A204.1 (cell line): Measurements from ENCODE around the gene CALY.
"Not testable (repeated sequence)": the region's sequence is repeated elsewhere in the genome, so short reads cannot be mapped to it uniquely, and the experiment has no call there.

ENCODE experiments used
- FAIRE-seq: peaks from 2 replicates; lab custom pipeline; 2012; peaks lifted over from hg19 to GRCh38; lab: Jason Lieb, UNC

The CALY gene, protein sequence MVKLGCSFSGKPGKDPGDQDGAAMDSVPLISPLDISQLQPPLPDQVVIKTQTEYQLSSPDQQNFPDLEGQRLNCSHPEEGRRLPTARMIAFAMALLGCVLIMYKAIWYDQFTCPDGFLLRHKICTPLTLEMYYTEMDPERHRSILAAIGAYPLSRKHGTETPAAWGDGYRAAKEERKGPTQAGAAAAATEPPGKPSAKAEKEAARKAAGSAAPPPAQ

DNA sequence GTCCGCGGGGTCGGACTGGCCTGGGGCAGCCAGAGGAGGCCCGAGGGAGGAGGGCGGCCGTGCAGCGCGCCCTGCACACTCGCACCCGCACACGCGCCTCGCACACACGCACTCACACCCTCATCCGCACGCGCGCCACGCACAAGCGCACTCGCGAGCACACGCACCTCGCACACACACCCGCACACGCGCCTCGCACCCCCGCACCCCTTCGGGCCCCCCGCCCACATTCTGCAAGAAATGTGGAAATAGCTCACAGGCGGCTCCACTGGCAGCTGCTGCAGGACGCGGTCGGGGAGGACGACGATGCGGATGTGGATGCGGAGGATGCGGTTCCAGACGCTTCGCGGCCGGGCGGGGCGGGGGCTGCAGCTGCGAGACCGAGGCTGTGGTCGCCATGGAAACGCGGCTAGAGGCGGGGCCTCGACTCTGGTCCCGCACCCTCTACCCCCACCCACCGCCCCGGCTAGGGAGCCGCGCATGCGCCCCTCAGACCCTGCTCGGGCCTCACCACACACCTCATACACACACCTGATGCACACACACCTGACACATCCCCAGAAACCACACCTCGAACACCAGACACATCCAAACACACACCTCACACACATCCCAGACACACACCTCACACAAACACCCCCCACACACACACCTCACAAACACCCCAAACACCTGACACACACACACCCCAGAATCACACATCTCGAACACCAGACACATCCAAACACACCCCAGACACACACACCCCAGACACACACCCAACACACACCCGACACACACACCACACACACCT lies at the start of gene CALY:
CALY (minus strand) TSS at position 320 of the 793 bp plus-strand sequence. CDS start 7,907 bp downstream, outside the sequence.
- FAIRE-seq = no peak

DNA sequence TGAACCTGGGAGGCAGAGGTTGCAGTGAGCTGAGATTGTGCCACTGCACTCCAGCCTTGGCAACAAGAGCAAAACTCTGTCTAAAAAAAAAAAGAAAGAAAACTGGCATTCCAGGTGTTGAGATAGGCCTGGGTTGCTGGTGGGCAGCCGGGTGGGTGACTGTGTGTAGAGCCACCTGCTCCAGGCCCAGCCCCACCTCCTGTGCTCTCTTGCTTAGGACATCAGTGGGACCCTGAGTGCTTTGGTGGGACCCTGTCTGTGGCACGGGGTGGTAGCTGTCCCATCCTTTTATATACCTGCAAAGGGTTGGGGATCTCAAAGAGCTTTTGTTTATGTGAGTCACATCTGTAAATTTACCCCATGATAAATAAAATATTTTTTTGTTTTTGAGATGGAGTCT lies 48.5 kb upstream of the CALY start:
- FAIRE-seq = no peak

DNA sequence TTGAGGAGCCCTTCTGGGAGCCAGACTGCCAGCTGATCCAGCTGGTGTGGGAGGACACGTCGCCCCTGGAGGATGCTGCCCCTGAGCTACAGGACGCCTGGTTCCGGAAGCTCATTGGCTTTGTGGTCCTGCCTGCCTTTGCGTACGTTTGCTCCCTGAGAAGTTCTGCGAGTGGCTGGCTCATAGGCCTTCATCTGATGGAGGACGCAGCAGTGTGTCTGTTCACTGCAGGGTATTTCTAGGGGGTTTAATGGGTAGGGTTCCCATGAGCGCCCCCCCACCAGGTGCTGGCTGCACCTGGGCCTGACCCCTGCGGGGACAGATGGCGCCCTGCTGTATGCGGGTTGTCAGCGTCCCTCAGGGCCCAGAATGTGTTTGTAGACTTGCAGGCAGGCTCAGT lies 47.4 kb upstream of the CALY start:
- no peak for FAIRE-seq

DNA sequence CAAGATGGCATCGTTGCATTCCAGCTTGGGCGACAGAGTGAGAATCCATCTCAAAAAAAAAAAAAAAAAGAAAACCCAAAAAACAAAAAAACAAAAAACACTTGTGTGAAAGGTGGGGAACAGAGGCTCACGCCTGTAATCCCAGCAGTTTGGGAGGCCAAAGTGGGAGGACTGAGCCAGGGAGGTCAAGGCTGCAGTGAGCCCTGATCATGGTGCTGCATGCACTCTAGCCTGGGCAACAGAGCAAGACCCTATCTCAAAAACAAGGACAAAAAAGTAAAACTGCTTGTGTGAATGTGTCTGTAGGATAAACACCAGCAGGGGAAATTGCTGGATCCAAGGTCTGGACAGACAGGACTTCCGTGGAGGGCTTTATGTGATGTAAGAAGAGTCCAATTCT lies 46.9 kb upstream of the CALY start:
- no peak for FAIRE-seq

DNA sequence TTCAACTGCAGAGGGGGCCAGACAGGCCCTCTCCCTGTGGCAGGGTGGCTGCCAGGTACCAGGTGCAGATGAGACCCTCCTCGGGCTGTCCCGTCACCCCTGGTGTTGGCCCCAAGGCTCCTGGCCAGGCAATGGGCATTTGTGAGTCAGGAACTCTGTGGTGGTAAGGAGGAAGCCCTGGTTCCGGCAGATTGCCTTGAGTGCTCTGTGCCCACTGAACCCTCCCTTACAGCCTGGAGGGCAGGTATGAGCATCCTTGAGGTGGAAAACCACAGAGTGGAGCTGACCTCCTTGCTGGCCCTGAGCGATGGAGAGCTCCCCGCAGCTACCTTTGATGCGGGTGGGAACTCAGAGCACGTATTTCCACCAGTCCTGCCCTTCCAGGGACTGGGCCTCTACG lies 44.3 kb upstream of the CALY start:
- no peak for FAIRE-seq

DNA sequence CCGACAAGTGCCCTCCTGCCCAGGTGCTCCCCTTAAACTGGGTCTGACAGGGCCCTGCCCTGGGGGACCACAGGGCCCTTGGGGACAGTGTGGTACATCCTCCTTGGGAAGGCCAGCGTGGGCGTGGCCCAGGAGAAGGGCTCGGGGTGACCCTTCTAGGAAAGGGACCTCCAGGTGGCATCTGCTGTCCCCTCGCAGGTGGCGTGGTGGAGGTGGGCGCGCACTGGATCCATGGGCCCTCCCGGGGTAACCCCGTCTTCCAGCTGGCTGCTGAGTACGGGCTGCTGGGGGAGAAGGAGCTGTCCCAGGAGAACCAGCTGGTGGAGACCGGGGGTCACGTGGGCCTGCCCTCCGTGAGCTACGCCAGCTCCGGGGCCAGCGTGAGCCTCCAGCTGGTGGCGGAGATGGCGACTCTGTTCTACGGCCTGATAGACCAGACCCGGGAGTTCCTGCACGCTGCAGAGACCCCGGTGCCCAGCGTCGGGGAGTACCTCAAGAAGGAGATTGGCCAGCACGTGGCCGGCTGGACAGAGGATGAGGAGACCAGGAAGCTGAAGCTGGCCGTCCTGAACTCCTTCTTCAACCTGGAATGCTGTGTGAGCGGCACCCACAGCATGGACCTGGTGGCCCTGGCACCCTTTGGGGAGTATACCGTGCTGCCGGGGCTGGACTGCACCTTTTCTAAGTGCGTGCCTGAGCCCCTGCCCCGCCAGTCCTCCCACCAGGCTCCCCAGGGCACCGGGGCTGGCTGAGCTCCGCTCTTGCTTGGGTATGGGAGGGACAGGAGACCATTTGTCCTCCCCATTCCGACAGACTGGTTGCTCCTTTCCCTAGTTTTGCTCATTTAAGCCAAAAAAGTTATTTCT lies 43.3 kb upstream of the CALY start:
- FAIRE-seq = no peak

DNA sequence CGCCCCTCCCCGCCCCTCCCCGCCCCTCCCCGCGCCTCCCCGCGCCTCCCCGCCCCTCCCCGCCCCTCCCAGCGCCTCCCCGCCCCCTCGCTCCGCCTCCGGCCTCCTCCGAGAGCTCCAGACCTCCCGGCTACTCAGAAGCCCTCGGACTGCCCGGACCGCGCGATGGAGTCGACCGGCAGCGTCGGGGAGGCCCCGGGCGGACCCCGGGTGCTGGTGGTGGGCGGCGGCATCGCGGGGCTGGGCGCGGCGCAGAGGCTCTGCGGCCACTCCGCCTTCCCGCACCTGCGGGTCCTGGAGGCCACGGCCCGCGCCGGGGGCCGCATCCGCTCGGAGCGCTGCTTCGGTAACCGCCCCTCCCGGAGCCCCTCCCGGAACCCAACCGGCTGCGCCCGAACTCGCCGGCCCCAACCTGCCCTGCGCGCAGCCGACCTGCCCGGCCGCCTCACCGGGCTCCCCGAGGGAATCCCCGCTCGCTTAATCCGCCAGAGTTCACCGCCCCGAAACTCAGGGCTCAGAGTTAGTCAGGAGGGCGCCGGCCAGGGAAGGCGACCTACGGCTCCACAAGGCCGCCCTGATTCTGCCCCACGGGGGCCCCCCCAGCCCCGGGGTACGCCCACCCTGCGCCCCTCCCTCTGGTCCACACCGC lies 42.6 kb upstream of the CALY start, which contains the start of gene PAOX:
PAOX (plus strand) TSS at position 111 of the 649 bp plus-strand sequence; CDS start at position 166, 55 bp downstream.
- FAIRE-seq = no peak

DNA sequence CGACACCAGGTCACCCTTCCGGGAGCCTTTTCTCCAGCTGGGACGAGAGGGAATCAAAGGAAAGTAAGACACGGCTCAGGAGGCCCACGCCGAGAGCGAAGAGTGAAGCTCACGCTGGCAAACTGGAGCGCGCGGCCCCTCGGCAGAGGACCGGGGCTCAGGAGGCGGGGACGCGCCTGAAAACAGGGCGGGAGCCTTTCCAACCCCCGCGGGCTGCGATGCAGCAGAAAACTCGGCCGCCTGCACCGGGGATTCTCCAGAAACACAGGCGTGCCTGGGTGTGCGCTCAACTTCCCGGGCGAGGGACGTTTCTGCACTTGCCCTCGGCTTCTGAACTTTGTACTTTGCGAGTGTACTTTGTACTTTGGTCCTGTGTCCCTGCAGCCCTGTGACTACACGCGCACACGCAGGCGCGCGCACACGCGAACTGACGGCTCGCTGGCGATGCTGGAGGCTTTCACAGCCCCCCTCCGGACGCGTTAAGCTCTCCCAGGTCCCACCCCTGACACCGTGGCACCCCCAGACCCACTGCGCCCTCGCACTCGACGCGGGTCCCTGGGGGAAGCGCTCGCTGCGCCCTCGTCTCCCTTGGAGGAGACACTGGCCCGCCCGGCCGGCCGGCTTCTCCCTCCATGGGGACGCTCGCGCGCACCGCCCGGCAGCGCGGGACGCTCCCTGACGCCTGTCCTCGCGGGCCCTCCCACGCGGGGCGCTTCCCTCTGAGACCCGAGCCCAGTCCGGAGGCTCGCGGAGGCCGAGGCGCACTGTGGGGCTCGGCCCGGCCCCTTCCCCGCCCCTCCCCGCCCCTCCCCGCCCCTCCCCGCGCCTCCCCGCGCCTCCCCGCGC lies 41.8 kb upstream of the CALY start:
- FAIRE-seq = no peak

DNA sequence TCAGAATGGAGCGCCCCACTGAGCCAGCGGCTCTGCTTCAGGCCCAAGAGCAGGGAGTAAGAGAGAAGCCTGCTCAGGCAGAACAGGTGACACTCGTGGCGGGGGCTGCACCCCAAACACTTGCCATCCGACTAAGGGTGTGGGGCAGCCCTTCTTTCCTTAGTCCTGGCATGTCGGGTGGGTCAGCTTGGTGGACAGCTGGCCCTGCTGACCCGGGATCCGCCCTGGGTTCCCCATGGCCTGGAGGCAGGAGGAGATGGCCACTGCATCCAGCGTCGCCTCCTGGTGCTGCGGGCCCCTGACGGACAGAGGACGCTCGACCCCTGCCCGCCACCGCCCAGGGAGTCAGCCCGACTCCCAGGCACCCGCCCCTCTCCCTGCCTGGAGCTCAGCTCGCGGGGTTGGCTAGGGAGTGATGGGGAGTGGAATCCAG lies 41.1 kb upstream of the CALY start:
- no peak for FAIRE-seq

DNA sequence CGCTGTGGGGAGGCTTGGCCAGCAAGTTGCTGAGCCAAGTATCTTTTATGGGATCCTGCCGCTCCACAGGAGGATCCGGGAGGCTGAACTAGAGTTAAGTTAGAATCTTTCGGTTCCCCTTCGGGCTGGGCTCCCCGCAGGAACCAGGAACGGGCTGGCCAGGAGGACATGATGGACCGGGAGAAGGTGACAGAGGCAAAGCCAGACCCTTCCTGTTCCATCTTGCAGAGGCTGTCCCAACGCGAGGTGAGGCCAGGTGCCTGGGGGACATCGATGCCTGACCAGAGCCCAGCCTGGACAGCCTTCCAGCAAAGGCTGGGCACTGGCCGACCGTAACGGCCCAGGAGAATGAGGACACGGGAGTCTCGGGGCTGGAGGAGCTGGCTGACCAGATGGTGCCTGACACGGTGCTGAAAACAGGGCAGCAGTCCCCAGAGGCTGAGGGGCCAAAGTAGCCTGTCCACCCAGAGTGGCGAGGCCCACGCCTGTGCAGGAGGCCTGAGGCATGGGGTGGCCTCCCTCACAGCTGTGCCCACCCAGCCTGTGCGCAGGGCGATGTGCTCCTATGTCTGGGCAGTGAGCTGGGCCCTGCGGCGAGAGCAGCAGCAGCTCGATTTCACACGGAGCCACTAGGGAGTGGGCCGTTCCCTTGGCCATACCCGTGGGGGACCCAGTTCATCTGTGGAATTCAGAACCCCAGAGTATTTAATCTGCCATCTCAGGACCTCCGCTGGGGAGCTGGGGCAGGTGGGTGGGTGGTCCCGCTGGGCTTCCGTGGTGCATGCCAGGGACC lies 40.5 kb upstream of the CALY start:
- no peak for FAIRE-seq

DNA sequence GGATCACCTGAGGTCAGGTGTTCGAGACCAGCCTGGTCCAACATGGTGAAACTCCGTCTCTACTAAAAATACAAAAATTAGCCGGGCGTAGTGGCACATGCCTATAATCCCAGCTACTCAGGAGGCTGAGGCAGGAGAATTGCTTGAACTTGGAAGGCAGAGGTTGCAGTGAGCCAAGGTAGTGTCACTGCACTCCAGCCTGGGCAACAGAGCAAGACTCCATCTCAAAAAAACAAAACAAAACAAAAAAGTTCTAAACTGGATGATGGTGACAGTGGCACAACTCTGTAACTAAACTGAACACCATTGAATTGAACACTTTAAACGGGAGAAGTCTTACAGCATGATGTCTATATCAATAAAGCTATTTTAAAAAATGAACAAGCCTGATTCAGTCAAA lies 39.5 kb upstream of the CALY start:
- FAIRE-seq = not testable (repeated sequence)

DNA sequence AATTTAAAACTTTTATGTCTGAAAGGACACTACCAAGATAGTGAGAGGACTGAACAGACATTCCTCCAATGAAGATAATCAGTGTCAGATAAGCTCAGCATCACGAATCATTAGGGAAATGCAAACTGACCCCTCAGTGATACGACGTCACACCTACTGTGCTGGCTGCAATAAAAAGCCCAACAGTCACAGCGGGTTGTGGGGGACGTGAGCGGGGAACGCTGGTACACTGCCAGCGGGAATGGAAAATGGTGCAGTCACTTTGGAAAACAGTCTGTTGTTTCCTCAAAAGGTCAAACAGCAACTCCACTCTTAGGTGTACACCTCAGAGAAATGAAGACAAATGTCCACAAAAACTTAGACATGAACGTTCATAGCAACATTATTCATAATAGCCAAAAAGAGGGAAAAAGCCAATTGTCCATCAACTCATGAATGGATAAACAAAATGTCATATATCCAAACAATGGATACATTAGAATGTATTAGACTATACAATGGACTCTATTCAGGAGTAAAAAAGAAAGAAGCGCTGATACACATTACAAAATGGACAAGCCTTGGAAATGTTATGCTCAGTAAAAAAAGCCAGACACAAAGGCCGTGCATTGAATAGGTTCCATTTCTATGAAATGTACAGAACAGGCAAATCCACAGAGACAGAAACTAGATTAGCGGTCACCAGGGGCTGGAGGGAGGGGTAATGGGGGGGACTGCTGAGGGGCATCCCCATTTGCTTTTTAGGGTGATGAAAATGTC lies 38.8 kb upstream of the CALY start:
- no peak for FAIRE-seq

DNA sequence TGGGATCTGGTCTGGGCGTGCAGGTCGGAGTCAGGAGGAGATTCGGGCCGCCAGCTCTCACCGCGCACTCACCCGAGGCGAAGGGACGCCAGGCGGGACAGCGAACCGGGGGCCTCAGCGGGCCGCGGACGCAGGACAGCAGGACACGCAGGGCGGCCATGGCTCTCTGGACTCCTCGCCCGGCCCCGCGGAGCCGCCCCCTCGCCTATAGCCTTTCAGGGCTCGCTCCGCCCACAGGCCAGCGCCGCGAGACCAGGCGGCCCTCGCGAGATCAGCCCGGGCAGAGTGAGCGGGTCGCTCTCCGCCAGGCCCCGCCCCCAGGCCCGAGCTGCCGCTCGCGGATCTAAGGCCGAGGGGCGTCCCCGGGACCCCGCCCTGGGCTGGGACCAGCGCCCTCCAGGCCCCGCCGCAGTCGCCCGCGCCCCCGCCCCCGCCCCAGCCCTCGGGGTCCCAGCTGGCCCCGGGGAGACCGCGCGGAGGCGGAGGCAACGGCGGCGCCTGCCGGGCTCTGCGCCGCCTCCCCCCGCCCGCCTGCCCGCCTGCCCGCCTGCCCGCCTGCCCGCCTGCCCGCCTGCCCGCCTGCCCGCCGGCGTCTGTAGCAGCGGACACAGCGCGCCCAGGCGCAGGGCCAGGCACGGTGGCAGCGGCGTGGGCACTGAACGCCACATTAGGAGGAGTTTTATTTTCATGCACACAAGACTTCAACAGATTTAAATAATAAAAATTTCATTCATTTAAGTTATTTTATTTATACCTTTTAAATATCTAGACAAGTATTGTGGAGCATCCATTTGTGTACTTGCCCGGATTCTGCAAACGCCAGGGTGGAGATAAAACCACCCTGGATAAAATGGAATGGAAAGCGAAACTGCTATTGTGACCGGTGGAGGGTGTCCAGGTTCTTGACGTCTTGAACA lies 36.7 kb upstream of the CALY start, which contains the start of gene ECHS1:
ECHS1 (minus strand) TSS at position 181 of the 917 bp plus-strand sequence; CDS start at position 160, 21 bp downstream.
- no peak for FAIRE-seq

DNA sequence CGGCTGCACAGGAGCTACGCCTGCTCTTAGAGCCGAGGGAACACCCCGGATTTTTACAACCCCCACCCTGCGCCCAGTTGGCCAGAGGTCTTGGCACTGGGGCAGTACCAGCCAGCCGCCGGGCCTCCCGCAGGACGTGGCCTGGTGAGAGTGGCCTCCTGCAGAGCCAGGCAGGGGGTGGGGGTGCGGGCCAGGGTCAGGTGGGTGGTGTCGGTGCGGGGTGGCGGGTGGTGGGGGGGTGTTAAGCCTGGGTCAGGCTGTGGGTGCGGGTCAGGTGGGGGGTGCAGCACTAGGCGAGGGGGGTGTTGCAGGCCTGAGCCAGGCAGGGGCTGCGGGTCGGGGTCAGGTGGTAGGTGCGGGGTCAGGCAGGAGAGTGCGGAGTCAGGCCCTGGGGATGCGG lies 35.8 kb upstream of the CALY start:
- FAIRE-seq = no peak

DNA sequence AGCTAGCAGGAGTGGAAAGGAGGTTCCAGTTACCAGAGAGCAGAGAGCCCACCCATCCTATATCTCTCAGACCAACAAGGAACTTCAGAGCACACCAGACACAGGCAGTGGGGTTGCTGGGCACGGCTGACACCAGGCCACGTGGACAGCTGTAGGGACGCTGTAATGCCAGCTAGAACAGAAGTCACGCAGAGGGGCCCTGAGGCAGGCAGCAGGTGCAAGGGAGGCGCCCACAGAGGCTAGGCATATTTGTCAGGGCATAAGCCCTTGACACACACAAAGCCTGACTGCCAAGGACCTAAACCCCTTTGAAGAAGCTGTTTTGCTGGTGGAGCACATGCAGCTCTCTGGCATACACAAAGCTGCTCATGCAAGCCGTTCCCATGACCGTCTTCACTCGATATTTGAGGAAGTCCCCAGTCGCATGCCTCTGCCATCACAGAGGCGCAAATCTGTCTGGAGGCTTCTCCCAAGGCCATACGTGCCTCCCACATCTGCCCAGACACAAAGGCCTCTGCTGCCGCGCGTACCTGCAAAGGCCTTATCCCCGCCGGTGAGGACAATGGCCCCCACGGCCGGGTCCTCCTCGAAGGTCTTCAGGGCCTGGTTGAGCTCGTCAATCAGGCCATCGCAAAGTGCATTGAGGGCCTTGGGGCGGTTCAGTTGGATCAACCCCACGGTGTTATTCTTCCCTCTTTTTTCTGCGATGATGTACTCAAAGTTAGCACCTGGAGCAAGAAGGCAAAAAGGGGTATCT lies 33.5 kb upstream of the CALY start:
- FAIRE-seq = no peak

DNA sequence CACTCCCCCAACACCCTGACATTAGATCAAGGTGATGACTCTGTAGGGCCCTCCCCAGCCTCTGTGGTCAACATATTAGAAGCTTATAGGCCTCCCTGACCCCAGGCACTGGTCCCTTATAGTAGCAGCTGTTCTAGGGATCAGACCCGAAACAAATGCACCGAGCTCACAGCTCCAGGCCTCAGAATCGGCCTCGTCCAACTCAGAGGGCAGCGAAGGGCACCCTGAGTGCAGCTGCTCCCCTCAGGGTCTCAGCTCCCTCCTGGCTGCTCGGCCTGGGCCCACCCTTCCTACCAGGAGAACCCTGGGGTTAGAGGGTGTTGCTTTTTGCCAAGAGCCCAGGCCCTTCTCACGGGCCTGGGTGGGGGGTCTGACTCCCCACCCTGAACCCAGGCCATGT lies 31.5 kb upstream of the CALY start:
- no peak for FAIRE-seq

DNA sequence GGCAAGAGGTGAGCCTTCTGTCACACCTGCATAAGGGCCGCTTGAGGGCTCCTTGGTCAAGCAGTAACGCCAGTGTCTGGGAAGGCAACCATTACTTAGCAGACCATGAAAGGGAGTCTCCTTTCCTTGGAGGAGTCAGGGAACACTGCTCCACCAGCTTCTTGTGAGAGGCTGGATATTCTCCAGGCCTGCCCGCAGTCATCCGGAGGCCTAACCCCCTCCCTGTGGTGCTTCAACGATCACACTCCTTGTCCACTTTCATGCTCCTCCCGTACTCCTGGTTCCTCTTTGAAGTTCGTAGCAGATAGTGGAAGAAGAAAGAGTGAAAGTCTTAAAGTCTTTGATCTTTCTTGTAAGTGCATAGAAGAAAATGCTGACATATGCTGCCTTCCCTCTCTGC lies 30.8 kb upstream of the CALY start:
- not testable (repeated sequence) for FAIRE-seq

DNA sequence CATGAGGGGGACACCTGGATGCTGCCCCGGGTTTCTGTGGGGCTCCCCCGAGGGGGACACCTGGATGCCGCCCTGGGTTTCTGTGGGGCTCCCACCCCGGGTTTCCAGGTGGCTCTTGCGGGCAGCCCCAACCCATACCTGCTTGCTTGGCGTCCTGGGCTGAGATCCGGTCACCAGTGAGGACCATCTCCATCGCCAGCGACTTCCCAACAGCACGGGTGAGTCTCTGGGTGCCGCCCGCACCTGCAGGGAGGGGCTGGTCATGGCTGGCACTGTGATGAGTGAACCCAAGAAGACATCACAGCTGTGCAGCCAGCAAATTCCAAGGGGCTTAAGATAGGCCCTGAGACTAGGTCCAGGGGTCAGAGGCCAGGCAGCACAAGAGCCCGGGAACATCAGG lies 30.1 kb upstream of the CALY start:
- FAIRE-seq = no peak
